IPS-20b (cell line): ENCODE data around the gene SLC44A5.

Experiments
- H3K27ac ChIP-seq: one replicate; pipeline ENCODE4 v1.5.1; 2013; ENCODE audit warnings: low read length
- H3K27me3 ChIP-seq: 2 replicates; pipeline ENCODE4 v1.6.1; 2013; ENCODE audit warnings: mild to moderate bottlenecking, low read length, inconsistent platforms; ENCODE audit not compliant: insufficient read depth
- H3K36me3 ChIP-seq: 2 replicates; pipeline ENCODE4 v1.6.1; 2013; ENCODE audit warnings: low read depth, mild to moderate bottlenecking, inconsistent platforms, low read length, moderate library complexity; ENCODE audit not compliant: insufficient read depth
- H3K4me1 ChIP-seq: 2 replicates; pipeline ENCODE4 v1.6.1; 2013; ENCODE audit warnings: mild to moderate bottlenecking, control low read depth, inconsistent platforms, low read length, moderate library complexity; ENCODE audit not compliant: insufficient read depth
- H3K4me3 ChIP-seq: 2 replicates; pipeline ENCODE4 v1.5.1; 2013; ENCODE audit warnings: mild to moderate bottlenecking, low read length, inconsistent platforms
- H3K9ac ChIP-seq: 2 replicates; pipeline ENCODE4 v1.6.1; 2013; ENCODE audit warnings: low read depth, mild to moderate bottlenecking, inconsistent platforms, low read length, moderate library complexity
- H3K9me3 ChIP-seq: 2 replicates; pipeline ENCODE4 v1.6.1; 2013; ENCODE audit warnings: mild to moderate bottlenecking, low read depth, low read length, inconsistent platforms; ENCODE audit not compliant: insufficient read depth

SLC44A5 gene

DNA sequence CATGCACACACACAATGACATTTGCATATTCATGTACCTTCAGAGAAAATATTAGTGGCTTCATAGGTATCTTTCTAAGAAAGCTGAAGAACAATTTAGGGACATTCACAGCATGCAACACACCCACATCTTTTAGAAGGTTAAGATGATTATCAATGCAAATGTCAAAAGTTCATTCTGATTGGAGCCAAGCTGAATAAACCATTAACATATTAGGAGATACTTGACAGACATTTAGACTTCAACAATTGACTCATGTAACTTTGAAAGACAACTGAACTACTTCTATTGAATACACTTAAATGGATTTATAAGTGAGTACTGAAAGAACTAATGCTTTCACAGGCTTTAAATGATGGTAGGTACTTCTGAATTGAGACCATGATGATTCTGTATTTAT is 365.7 kb downstream of the SLC44A5 start:
- Histone ChIP-seq H3K9me3 (no peaks in the 10 kb centered on the region), H3K4me1 (no peaks in the 10 kb centered on the region), H3K27me3 (no peaks in the 10 kb centered on the region), H3K36me3 (no peaks in the 10 kb centered on the region), H3K27ac (no peak overlapping the region), H3K9ac (no peak overlapping the region), H3K4me3 (no peak overlapping the region)

DNA sequence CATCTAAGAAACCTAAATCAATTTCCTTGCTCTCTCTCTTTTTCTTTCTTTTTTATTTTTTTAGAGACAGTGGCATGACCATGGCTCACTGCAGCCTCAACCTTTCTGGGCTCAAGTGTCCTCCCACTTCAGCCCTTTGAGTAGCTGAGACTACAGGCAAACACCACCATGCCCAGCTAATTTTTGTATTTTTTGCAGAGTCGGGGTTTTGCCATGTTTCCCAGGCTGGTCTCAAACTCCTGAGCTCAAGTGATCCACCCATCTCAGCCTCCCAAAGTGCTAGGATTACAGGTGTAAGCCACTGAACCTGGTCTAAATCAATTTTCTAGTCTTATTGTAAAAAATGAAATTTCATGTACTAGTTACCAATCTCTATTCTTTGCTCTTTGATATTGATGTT is 367.8 kb downstream of the SLC44A5 start:
- Histone ChIP-seq H3K9me3 (no peaks in the 10 kb centered on the region), H3K27ac (no peak overlapping the region), H3K36me3 (no peaks in the 10 kb centered on the region), H3K27me3 (no peaks in the 10 kb centered on the region), H3K4me1 (no peaks in the 10 kb centered on the region), H3K4me3 (no peak overlapping the region), H3K9ac (no peak overlapping the region)

DNA sequence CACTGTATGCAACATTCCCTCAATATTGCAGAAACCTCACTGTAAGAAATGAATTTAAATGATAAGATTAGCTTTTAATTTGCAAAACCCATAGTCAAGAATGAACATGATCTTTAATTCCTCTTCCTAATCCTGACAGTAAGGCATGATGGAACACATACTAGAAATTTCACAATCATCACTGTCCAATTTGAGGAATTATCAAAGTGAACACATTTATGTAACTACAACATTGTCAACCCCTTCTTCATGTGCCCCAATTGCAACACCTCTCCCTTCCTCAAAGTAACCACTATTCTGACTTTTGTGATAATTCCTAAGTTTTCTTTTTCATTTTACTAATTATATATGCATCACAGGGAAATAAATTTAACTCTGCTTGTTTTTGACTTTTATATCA is 373.6 kb downstream of the SLC44A5 start:
- Histone ChIP-seq H3K4me3 (no peak overlapping the region), H3K9ac (no peak overlapping the region), H3K27me3 (no peaks in the 10 kb centered on the region), H3K36me3 (no peaks in the 10 kb centered on the region), H3K4me1 (no peaks in the 10 kb centered on the region), H3K27ac (no peak overlapping the region), H3K9me3 (no peaks in the 10 kb centered on the region)

DNA sequence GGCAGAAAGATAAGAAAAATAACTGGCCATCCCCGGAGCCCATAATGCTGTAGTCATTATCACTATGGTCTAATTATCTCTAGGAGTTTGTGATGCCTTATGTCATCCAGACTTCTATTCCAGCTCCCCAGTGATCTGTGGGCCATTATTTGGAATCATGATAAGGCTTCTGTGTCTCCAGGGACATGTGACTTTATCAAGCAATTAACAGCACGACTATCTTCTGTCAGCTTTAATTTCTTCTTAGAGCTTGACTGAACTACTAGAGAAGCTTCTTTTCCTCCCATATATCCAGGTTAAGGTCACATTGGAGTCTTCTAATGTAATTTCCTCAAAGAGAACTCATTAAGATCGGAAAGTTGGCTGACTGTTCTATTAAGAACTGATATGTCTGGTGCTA is 376.4 kb downstream of the SLC44A5 start:
- no peak overlapping the region for H3K27ac ChIP-seq

DNA sequence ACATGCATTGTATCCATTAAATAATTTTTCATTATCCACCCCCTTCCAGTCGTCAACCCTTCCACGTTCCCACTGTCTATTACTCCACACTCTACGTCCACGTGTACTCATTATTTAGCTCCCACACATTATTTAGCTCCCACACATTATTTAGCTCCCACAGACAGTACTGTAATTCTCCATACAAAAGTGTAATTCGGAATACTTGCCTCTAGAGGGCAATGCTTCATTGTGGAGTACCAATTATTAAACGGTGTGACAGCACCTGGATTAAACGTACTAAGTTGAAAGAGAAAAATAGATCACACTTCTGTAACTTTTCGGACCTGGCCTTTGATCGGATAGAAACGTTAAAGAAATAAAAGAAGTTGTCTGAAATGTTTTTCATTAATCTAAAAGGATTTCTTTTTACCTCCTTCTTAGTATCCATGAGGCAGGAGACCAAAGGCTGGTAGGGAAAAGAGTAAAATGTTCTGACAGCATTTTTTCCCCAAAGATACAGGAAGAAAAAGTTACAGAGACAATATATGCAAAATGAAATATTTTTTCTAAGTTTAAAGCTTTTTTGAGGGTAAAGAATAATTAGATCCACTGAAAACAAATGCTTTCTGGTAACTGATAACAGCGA is 377.5 kb downstream of the SLC44A5 start:
- H3K27ac ChIP-seq, result no peak overlapping the region
- H3K9me3 ChIP-seq, result no peaks in the 10 kb centered on the region
- no peaks in the 10 kb centered on the region for H3K27me3 ChIP-seq
- H3K4me1 ChIP-seq, result no peaks in the 10 kb centered on the region
- no peaks in the 10 kb centered on the region for H3K36me3 ChIP-seq
- no peak overlapping the region for H3K4me3 ChIP-seq
- H3K9ac ChIP-seq, result no peak overlapping the region

More for the DNA sequence above, 376.4 kb downstream of the SLC44A5 start:
- no peaks in the 10 kb centered on the region for H3K27me3 ChIP-seq
- H3K36me3 ChIP-seq, result no peaks in the 10 kb centered on the region
- no peaks in the 10 kb centered on the region for H3K4me1 ChIP-seq
- no peaks in the 10 kb centered on the region for H3K9me3 ChIP-seq
- no peak overlapping the region for H3K9ac ChIP-seq
- no peak overlapping the region for H3K4me3 ChIP-seq

DNA sequence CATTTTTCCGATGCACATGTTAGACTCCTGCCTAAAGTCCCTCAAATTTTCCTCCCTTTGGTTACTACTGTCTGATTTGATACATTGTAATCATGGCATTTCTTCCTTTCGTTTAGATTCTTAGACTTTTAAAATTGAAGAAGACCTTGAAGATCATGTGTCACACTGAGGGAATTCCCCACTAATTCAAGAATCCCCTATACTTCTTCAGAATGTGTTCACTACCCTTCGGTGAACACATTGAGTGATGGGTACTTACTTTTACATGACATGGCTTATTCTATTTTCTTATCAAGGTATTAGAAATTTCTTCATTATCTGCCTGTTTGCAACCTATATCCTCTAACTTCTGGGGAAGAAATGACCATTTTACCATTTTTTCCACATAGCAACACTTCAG is 390.8 kb downstream of the SLC44A5 start:
- Histone ChIP-seq H3K4me1 (no peaks in the 10 kb centered on the region), H3K27ac (no peak overlapping the region), H3K9ac (no peak overlapping the region), H3K9me3 (no peaks in the 10 kb centered on the region), H3K36me3 (no peaks in the 10 kb centered on the region), H3K27me3 (no peaks in the 10 kb centered on the region), H3K4me3 (no peak overlapping the region)

DNA sequence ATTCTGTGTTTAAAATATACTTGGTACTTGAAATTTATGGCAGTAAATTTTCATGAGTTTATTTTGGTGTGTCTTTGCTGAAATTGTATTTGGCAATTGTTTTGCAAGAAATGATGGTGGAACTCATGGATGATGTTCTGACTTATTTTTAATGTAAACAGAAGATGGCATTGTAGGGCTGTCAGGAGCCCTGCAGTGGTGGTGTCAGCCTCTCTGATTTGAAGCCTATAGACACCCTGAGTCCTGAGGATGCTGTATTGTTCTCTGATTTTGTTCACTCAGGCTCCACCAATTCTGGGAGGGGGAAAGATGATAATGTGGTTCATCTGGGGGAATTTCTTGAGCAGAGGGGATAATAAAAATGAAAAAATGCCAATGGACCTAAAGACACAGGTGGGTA is 396.9 kb downstream of the SLC44A5 start:
- Histone ChIP-seq H3K9me3 (no peaks in the 10 kb centered on the region), H3K9ac (no peak overlapping the region), H3K27ac (no peak overlapping the region), H3K36me3 (no peaks in the 10 kb centered on the region), H3K4me3 (no peak overlapping the region), H3K27me3 (no peaks in the 10 kb centered on the region), H3K4me1 (no peaks in the 10 kb centered on the region)

DNA sequence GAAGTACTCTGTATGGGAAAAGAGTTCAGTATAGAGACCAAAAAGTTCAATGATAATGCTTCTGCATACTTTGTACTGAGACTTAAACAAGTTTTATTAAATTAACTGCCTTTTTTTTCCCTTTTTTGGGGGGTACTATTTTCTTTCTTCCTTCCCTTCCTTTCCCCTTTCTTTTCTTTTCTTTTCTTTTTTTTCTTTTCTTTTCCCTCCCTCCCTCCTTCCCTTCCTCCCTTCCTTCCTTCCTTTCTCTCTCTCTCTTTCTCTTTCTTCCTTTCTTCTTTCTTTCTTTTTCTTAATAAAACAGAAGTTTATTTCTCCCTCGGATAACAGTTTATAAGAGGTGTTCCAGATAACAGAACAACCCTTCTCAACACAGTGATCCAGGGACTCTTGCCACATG is 399.3 kb downstream of the SLC44A5 start:
- no peak overlapping the region for H3K4me3 ChIP-seq
- no peaks in the 10 kb centered on the region for H3K27me3 ChIP-seq
- H3K9ac ChIP-seq, result no peak overlapping the region
- no peak overlapping the region for H3K27ac ChIP-seq
- no peaks in the 10 kb centered on the region for H3K9me3 ChIP-seq
- no peaks in the 10 kb centered on the region for H3K36me3 ChIP-seq
- H3K4me1 ChIP-seq, result no peaks in the 10 kb centered on the region

DNA sequence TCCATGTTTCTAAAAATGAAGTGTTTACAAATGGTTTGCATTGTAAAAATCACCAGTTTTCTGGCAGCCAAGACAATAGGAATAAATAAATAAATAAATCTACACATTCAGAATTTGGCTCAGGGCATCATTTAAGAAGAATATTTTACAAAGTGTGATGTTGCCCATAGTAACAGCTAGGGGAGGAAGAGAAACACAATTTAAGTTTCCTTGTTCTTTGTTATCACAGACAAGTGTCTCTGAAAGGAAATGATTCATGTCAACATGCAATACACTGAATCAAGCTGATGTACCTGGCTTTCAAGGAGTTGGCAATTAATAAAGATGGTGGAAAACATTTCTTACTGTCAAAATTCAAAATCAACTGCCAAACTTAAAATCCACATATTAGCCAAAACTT is 402.1 kb downstream of the SLC44A5 start:
- H3K9ac ChIP-seq, result no peak overlapping the region
- no peaks in the 10 kb centered on the region for H3K36me3 ChIP-seq
- H3K27me3 ChIP-seq, result no peaks in the 10 kb centered on the region
- H3K9me3 ChIP-seq, result no peaks in the 10 kb centered on the region
- no peak overlapping the region for H3K27ac ChIP-seq
- H3K4me3 ChIP-seq, result no peak overlapping the region
- H3K4me1 ChIP-seq, result no peaks in the 10 kb centered on the region

DNA sequence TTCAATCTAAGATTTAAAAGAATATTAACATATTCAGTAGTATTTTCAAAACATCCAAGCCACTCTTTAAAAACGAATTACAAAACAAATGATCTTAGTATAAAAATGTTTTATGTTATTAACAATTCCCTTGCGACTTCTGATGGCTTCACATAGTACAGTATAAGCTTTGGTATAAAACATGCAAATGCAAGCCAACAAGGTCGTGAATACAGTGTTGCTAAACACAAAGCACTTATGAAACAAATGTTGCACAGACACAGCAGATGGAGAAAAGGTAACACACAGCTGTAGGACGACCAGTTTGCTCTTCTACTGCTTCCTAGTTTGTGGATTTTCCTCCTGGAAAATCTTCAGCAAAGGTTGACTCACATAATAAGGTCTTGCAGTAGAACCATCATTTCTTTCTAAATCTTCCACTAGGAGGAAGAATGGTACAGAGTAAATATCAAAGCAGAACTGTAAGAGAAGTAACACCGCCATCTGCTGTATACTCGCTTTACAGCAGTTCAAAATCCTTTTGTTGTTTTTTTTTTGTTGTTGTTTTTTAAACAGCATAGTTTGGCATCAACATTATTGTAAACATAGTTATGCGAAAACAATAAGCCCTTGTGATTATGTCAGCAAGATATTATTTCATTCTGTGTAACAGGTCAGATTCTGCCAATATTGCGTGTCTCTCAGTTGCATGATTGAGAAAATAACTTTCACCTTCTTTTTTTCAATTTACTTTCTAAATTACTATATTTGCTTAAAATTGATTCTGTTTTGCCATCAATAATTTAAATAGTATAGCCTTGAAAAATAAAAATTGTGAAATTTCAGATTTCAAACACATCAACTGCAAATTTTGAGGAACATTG is 407.3 kb downstream of the SLC44A5 start:
- no peaks in the 10 kb centered on the region for H3K27me3 ChIP-seq
- no peaks in the 10 kb centered on the region for H3K9me3 ChIP-seq
- H3K9ac ChIP-seq, result no peak overlapping the region
- H3K36me3 ChIP-seq, result no peaks in the 10 kb centered on the region
- H3K4me3 ChIP-seq, result no peak overlapping the region
- 0 out of 2 replicates have a peak, but pooled peaks cover 3% of the 10 kb centered on the region for H3K4me1 ChIP-seq
- H3K27ac ChIP-seq, result no peak overlapping the region

DNA sequence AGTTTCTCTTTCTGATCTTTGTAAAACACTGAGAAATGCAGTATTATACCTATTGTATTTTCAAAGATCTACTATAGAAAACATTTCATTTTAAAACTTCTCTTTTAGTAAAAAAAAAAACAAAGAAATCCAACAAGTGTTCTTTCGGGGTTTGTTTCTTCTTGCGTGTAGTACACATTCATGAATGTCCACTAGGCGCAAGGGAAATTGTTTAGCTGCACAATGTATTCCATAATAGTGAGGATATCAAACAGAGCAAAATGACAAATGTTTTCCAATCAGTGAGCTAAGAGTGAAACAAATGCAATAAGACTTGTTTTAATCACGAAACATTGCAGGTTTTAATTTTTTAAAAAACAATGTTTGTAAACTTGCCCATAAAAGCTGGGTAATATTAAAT is 408.2 kb downstream of the SLC44A5 start:
- no peaks in the 10 kb centered on the region for H3K27me3 ChIP-seq

DNA sequence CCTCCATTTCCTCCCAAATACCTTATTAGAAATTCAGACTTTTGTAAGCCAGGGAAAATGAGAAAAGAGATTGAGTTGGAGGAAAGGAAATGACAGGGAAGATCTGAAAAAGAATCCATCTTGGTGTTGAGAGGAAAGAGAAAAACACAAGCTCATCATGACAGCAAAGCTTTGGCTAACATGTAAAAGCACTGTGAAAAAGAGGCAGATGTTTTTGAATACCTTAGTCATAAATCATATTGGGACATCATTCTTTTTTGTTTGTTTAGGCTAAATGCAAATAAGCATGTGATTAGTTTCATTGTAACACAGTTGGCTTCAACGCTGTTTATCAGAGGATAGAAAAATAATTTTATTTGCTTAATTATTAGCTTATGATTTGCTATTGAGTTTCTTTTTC is 412.2 kb downstream of the SLC44A5 start:
- Histone ChIP-seq H3K27me3 (no peaks in the 10 kb centered on the region), H3K4me1 (0 out of 2 replicates have a peak, but pooled peaks cover 3% of the 10 kb centered on the region), H3K4me3 (no peak overlapping the region), H3K36me3 (no peaks in the 10 kb centered on the region), H3K27ac (no peak overlapping the region), H3K9me3 (no peaks in the 10 kb centered on the region), H3K9ac (no peak overlapping the region)

More for the DNA sequence above, 408.2 kb downstream of the SLC44A5 start:
- H3K4me1 ChIP-seq, result 0 out of 2 replicates have a peak, but pooled peaks cover 3% of the 10 kb centered on the region
- H3K9me3 ChIP-seq, result no peaks in the 10 kb centered on the region
- no peak overlapping the region for H3K4me3 ChIP-seq
- no peak overlapping the region for H3K27ac ChIP-seq
- no peaks in the 10 kb centered on the region for H3K36me3 ChIP-seq
- H3K9ac ChIP-seq, result no peak overlapping the region
